GM12875 (cell line): ENCODE results near the gene SCD.
"Not testable (repeated sequence)": the region's sequence is repeated elsewhere in the genome, so short reads cannot be mapped to it uniquely, and the experiment has no call there.

Source experiments
- H3K4me3 ChIP-seq: one replicate; pipeline ENCODE4 v1.5.1; 2011; ENCODE audit warnings: low read depth, low read length, control low read depth
- CTCF ChIP-seq: IDR thresholded peaks from 2 replicates; pipeline ENCODE4 v1.5.1; 2011; ENCODE audit warnings: low read depth, mild to moderate bottlenecking, control low read depth, inconsistent platforms, low read length, moderate library complexity, borderline replicate concordance; ENCODE audit not compliant: insufficient read depth

Gene SCD

DNA sequence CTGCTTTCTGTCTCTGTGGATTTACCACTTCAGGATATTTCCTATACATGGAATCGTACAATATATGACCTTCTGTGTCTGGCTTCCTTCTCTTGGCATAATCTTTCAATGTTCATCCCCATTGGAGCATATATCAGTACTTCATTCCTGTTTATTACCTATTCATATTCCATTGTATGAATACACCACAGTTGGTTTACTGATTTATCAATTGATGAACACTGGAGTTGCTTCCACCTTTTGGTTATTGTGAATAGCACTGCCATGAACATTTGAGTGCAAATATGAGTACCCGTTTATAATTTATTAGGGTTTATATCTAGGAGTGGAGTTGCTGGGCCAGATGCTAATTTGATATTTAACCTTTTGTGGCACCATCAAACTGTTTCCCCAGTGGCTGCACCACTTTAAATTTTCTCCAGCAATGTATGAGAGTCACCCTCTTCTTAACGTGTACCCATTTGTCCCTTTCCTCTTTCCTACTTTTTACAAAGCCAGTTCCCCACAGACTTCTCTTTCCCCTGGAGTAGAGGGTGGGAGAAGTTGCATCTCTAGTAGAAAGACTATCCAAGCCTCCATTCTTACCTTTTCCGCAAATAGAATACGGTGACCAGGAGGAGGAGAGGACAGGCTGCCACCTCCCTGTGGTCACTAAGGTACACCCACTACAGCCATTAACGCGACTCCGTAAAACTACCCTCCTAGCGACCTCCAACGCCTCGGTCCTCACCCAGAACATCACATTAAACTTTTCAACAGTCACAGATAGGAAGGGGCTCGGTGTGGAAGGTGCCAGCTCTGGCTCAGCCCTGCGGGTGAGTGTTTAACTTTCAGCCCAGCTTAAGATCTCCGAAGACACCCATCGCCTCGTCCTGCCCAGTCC is 25.6 kb downstream of the SCD start:
- peak overlapping the region; percentile 72 for H3K4me3 ChIP-seq
- TF ChIP-seq CTCF, result no peak

GRCh38 chr10:100373298-100374199 is 26.5 kb downstream of the SCD start:
- no peak for TF ChIP-seq CTCF
- H3K4me3 ChIP-seq, result peak overlapping the region; percentile 72

GRCh38 chr10:100374200-100374655 is 27.2 kb downstream of the SCD start:
- TF ChIP-seq CTCF, result no peak
- H3K4me3 ChIP-seq, result peak overlapping the region; percentile 72

GRCh38 chr10:100374677-100375353 is 27.8 kb downstream of the SCD start:
- H3K4me3 ChIP-seq, result peak overlapping the region; percentile 72

DNA sequence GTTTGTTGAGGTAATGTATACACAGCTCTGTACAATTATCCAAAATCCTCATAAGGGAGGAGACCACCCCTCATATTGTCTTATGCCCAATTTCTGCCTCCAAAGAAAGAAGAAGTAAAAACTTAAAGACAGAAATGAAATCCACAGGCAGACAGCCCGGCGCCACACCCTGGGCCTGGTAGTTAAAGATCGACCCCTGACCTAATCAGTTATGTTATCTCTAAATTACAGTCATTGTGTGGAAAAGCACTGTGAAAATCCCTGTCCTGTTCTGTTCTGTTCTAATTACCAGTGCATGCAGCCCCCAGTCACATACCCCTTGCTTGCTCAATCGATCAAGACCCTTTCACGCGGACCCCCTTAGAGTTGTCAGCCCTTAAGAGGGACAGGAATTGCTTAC is 29.6 kb downstream of the SCD start:
- not testable (repeated sequence) for H3K4me3 ChIP-seq

DNA sequence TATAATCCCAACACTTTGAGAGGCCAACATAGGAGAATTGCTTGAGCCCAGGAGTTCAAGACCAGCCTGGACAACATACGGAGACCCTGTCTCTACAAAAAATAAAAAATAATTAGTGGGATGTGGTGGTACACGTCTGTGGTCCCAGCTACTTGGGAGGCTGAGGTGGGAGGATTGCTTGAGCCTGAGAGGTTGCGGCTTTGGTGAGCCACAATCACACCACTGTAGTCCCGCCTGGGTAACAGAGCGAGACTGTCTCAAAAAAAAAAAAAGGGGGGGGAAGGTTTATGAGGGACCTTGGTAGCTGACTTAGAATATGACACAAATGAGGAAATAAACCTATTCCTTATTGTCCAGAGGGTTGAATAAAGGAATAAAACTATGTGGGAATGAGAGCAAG is 30.8 kb downstream of the SCD start:
- TF ChIP-seq CTCF, result no peak
- H3K4me3 ChIP-seq, result no peak overlapping the region

GRCh38 chr10:100380400-100380799 is 33.4 kb downstream of the SCD start:
- TF ChIP-seq CTCF, result no peak
- no peak overlapping the region for H3K4me3 ChIP-seq
